Small intestine (tissue), 7 donors: ENCODE measurements around the gene SLC6A12. TPM values are rescaled to one million over a fixed set of nuclear protein-coding genes. Genes with fewer than 3 reads are reported as not detected.

Source experiments
- DNase-seq, 2 donors: peaks; one replicate each; pipeline versions ENCODE4 v3.0.0 to v3.0.0-alpha.2; 2013
- FAIRE-seq: peaks from 2 replicates; lab custom pipeline; 2012; peaks lifted over from hg19 to GRCh38; lab: Jason Lieb, UNC
- H3K27ac ChIP-seq, 3 donors: one replicate each; pipeline ENCODE4 v1.5.1; 2013; ENCODE audit warnings: low read length in 2 of 3, mild to moderate bottlenecking in 2 of 3, control low read depth in 1 of 3, inconsistent platforms in 1 of 3, low read depth in 1 of 3, moderate library complexity in 1 of 3
- H3K27me3 ChIP-seq, 3 donors: one replicate each; pipeline ENCODE4 v1.6.1; 2013; ENCODE audit warnings: low read length in 3 of 3, inconsistent platforms in 1 of 3; ENCODE audit not compliant: control insufficient read depth in 3 of 3, insufficient read depth in 3 of 3
- H3K36me3 ChIP-seq, 3 donors: one replicate each; pipeline ENCODE4 v1.6.1; 2013; ENCODE audit warnings: low read length in 3 of 3, inconsistent platforms in 1 of 3, low read depth in 1 of 3, mild to moderate bottlenecking in 1 of 3, moderate library complexity in 1 of 3; ENCODE audit not compliant: control insufficient read depth in 3 of 3, insufficient read depth in 2 of 3
- H3K4me1 ChIP-seq, 3 donors: one replicate each; pipeline ENCODE4 v1.6.1; 2013; ENCODE audit warnings: low read length in 2 of 3, inconsistent platforms in 1 of 3, low read depth in 1 of 3, mild to moderate bottlenecking in 1 of 3, moderate library complexity in 1 of 3; ENCODE audit not compliant: control insufficient read depth in 3 of 3, insufficient read depth in 2 of 3
- H3K4me3 ChIP-seq, 3 donors: one replicate each; pipeline ENCODE4 v1.5.1; 2013; ENCODE audit warnings: low read length in 3 of 3, control low read depth in 1 of 3, inconsistent platforms in 1 of 3, low read depth in 1 of 3, mild to moderate bottlenecking in 1 of 3, moderate library complexity in 1 of 3
- H3K9me3 ChIP-seq, 2 donors: one replicate each; pipeline ENCODE4 v1.6.1; 2013; ENCODE audit warnings: low read depth in 1 of 2, low read length in 1 of 2; ENCODE audit not compliant: control insufficient read depth in 2 of 2, insufficient read depth in 1 of 2
- WGBS, 3 donors: extraction: QIAGEN DNeasy Blood & Tissue Kit; methylation state at CpG; one replicate each; pipeline ENCODE4 v1.1.7; 2013; 5-methylcytosine and 5-hydroxymethylcytosine counted together
- polyA plus RNA-seq, 4 donors: library from polyadenylated mRNA; stranded (reverse) in 3 of 4; unstranded in 1 of 4; fragments of 200-250 nt in 3 of 4; fragments of 120-200 nt in 1 of 4; gene quantifications; one replicate each; pipeline versions ENCODE4 v1.2.1 to v1.2.3, GENCODE V29; 2013
- donor health status: healthy with polysubstance abuse.
- donor health status: control.
- donor health status: control.
- donor health status: Bipolar disorder and iron deficiency.
- donor health status: healthy.

The SLC6A12 gene
- polyA plus RNA-seq, 4 donors, result 0.06 to 9.4 (median 1.7) TPM

GRCh38 chr12:168763-169525 lies 45.0 kb downstream of the SLC6A12 start:
- no peaks in the 10 kb centered on the region for H3K36me3 ChIP-seq
- no peaks in the 10 kb centered on the region for H3K9me3 ChIP-seq
- FAIRE-seq, result no peak
- peak in 1 of 2 donors; percentile 55 for DNase-seq
- H3K4me1 ChIP-seq, result peaks cover 0 to 68% (median 8%) of the 10 kb centered on the region in 3 donors
- 70 to 77% (median 73%) methylated on average over 22 of the region's 22 CpGs for WGBS, 3 donors
- no peak overlapping the region for H3K27ac ChIP-seq
- no peak overlapping the region for H3K4me3 ChIP-seq
- H3K27me3 ChIP-seq, result no peaks in the 10 kb centered on the region

DNA sequence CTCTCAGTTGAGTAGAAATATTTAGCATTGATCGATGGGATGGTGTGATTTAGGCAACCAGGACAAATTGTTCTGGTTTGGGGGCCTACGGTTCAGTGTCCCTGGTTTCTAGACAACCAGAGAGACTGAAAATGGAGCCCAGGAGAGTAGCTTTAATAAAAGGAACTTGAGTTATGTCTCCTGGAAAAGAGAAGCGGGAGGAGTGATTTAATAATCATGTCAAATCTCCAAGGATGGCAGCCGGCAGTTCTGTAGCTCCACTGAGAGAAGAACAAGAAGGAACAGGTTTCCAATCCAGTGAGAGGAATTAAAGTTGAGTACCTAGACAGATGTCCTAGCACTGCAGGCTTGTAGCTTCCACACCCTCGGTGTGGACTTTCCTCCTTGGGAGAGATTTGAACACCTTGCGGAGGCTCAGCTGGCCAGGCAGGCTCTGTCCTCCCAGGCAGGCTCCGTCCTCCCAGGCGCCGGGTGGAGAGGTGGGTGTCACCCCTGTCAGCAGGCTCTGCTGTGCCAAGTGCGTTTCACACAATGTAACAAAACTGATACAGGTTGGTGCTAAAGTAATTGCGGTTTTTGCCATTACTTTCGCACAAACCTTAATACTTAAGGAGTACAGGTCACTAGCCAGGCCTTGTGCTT lies 45.9 kb downstream of the SLC6A12 start:
- H3K27ac ChIP-seq, result peak overlapping the region in 1 of 3 donors; percentile 80
- 55 to 78% (median 67%) methylated on average over 12 of the region's 12 CpGs for WGBS, 3 donors

GRCh38 chr12:166425-167075 lies 47.4 kb downstream of the SLC6A12 start:
- Histone ChIP-seq H3K4me3 (no peak overlapping the region), H3K9me3 (peaks cover 0 to 2% of the 10 kb centered on the region in 2 donors), H3K36me3 (no peaks in the 10 kb centered on the region), H3K27me3 (peaks cover 0 to 2% (median 0%) of the 10 kb centered on the region in 3 donors), H3K4me1 (peaks cover 0 to 66% (median 7%) of the 10 kb centered on the region in 3 donors), H3K27ac (peak overlapping the region in 1 of 3 donors; percentile 80)
- DNase-seq, result peak in 1 of 2 donors; percentile 64
- FAIRE-seq, result no peak
- WGBS, 3 donors, result 62 to 73% (median 72%) methylated on average over 11 of the region's 11 CpGs

More for the DNA sequence above, 45.9 kb downstream of the SLC6A12 start:
- Histone ChIP-seq H3K9me3 (no peaks in the 10 kb centered on the region), H3K27me3 (no peaks in the 10 kb centered on the region), H3K36me3 (no peaks in the 10 kb centered on the region), H3K4me1 (peaks cover 0 to 70% (median 7%) of the 10 kb centered on the region in 3 donors), H3K4me3 (no peak overlapping the region)
- peak; percentile 41 to 74 for DNase-seq
- FAIRE-seq, result no peak

DNA sequence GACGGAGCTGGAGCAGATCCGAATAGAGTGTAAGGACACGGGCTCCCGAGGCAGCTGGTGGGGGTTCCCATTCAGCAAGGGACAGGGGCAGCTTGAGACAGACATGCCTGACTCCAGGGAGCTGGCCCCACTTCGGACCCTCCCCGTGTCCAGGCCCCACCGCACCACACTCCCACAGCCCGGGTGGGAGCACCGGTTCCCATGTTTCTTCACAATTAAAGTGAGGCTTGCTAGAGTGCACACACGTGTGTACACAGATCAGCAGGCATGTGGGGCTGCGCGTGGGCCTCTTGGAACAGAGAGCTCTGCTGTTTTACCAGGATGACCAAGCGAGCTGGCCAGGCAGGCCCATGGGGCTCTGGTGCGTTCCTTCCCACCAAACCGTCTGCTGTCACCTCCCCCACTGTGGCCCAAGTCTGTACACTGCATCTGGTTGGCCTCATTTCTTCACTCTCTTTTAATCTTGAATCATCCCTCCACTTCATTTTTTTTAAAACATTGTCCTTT lies 48.0 kb downstream of the SLC6A12 start:
- 91 to 95% (median 93%) methylated on average over 15 of the region's 15 CpGs for WGBS, 3 donors
- Histone ChIP-seq H3K9me3 (peaks cover 0 to 2% of the 10 kb centered on the region in 2 donors), H3K27ac (peak overlapping the region in 1 of 3 donors; percentile 80), H3K27me3 (peaks cover 0 to 4% (median 0%) of the 10 kb centered on the region in 3 donors), H3K36me3 (no peaks in the 10 kb centered on the region), H3K4me3 (no peak overlapping the region), H3K4me1 (peaks cover 0 to 64% (median 7%) of the 10 kb centered on the region in 3 donors)
- DNase-seq (no peak), FAIRE-seq (no peak)

- H3K36me3 ChIP-seq, result no peaks in the 10 kb centered on the region
- H3K27me3 ChIP-seq, result peaks cover 0 to 8% (median 0%) of the 10 kb centered on the region in 3 donors
- H3K4me3 ChIP-seq, result no peak overlapping the region
- WGBS, 3 donors, result 22 to 66% (median 39%) methylated on average over 7 of the region's 7 CpGs
- DNase-seq (peak; percentile 86 to 89), FAIRE-seq (no peak)
- H3K27ac ChIP-seq, result peak overlapping the region in 1 of 3 donors; percentile 79
- H3K9me3 ChIP-seq, result peaks cover 0 to 2% of the 10 kb centered on the region in 2 donors
- peaks cover 0 to 53% (median 7%) of the 10 kb centered on the region in 3 donors for H3K4me1 ChIP-seq
These were observed 49.8 kb downstream of the SLC6A12 start for GRCh38 chr12:164207-164606.

GRCh38 chr12:163406-163986 lies 50.5 kb downstream of the SLC6A12 start:
- FAIRE-seq, result no peak
- WGBS, 3 donors, result 90 to 91% (median 90%) methylated on average over 26 of the region's 26 CpGs
- Histone ChIP-seq H3K4me3 (no peak overlapping the region), H3K27me3 (peaks cover 0 to 8% (median 0%) of the 10 kb centered on the region in 3 donors), H3K9me3 (peaks cover 0 to 2% of the 10 kb centered on the region in 2 donors), H3K36me3 (no peaks in the 10 kb centered on the region), H3K27ac (no peak overlapping the region), H3K4me1 (peaks cover 0 to 46% (median 3%) of the 10 kb centered on the region in 3 donors)
- no peak for DNase-seq

- DNase-seq (no peak), FAIRE-seq (no peak)
- H3K27ac ChIP-seq, result no peak overlapping the region
- peaks cover 0 to 8% (median 0%) of the 10 kb centered on the region in 3 donors for H3K27me3 ChIP-seq
- H3K4me1 ChIP-seq, result peaks cover 0 to 38% (median 3%) of the 10 kb centered on the region in 3 donors
- 31 to 74% (median 52%) methylated on average over 15 to 18 of the region's 18 CpGs for WGBS, 3 donors
- H3K36me3 ChIP-seq, result no peaks in the 10 kb centered on the region
- H3K4me3 ChIP-seq, result no peak overlapping the region
- peaks cover 0 to 2% of the 10 kb centered on the region in 2 donors for H3K9me3 ChIP-seq
These were observed 51.3 kb downstream of the SLC6A12 start for GRCh38 chr12:162467-163307.
